Measurements from ENCODE around the gene SIPA1L3.
"Not testable (repeated sequence)": the region's sequence is repeated elsewhere in the genome, so short reads cannot be mapped to it uniquely, and the experiment has no call there.

The SIPA1L3 gene

GRCh38 chr19:38071054-38071453, 164.0 kb downstream of the SIPA1L3 start:
- not testable (repeated sequence) for DNase-seq (ENCODE audit: low read depth in 2 of 2)

- no peak for DNase-seq (ENCODE audit: low read depth in 2 of 2)
These were observed 164.6 kb downstream of the SIPA1L3 start for GRCh38 chr19:38071647-38072046.

GRCh38 chr19:38072776-38073750, 166.1 kb downstream of the SIPA1L3 start:
- DNase-seq (ENCODE audit: low read depth in 2 of 2) = no peak

GRCh38 chr19:38073841-38074685, 167.1 kb downstream of the SIPA1L3 start:
- DNase-seq (ENCODE audit: low read depth in 2 of 2) = no peak

- DNase-seq (ENCODE audit: low read depth in 2 of 2) = no peak
These were observed 169.3 kb downstream of the SIPA1L3 start for GRCh38 chr19:38076337-38076736.

- no peak for DNase-seq (ENCODE audit: low read depth in 2 of 2)
These were observed 171.4 kb downstream of the SIPA1L3 start for GRCh38 chr19:38078302-38078930.

GRCh38 chr19:38079926-38080380, 172.9 kb downstream of the SIPA1L3 start:
- DNase-seq (ENCODE audit: low read depth in 2 of 2) = no peak

- DNase-seq (ENCODE audit: low read depth in 2 of 2) = no peak
These were observed 174.7 kb downstream of the SIPA1L3 start for GRCh38 chr19:38081547-38082255.

- no peak for DNase-seq (ENCODE audit: low read depth in 2 of 2)
These were observed 175.5 kb downstream of the SIPA1L3 start for GRCh38 chr19:38082256-38083118.

GRCh38 chr19:38084196-38084595, 177.2 kb downstream of the SIPA1L3 start:
- DNase-seq (ENCODE audit: low read depth in 2 of 2) = no peak

- no peak for DNase-seq (ENCODE audit: low read depth in 2 of 2)
These were observed 182.4 kb downstream of the SIPA1L3 start for GRCh38 chr19:38089440-38089839.

GRCh38 chr19:38093154-38093553, 186.1 kb downstream of the SIPA1L3 start:
- DNase-seq (ENCODE audit: low read depth in 2 of 2) = no peak

GRCh38 chr19:38093587-38093986, 186.6 kb downstream of the SIPA1L3 start:
- DNase-seq (ENCODE audit: low read depth in 2 of 2) = no peak

GRCh38 chr19:38095411-38096308, 188.7 kb downstream of the SIPA1L3 start:
- DNase-seq (ENCODE audit: low read depth in 2 of 2) = peak; percentile 18 to 26

- no peak for DNase-seq (ENCODE audit: low read depth in 2 of 2)
These were observed 193.0 kb downstream of the SIPA1L3 start for GRCh38 chr19:38099966-38100365.

- no peak for DNase-seq (ENCODE audit: low read depth in 2 of 2)
These were observed 193.6 kb downstream of the SIPA1L3 start for GRCh38 chr19:38100589-38100988.

- DNase-seq (ENCODE audit: low read depth in 2 of 2) = no peak
These were observed 194.7 kb downstream of the SIPA1L3 start for GRCh38 chr19:38101723-38102122.

GRCh38 chr19:38105574-38105973, 198.6 kb downstream of the SIPA1L3 start:
- DNase-seq (ENCODE audit: low read depth in 2 of 2) = no peak

- no peak for DNase-seq (ENCODE audit: low read depth in 2 of 2)
These were observed 200.1 kb downstream of the SIPA1L3 start for GRCh38 chr19:38107129-38107528.
